Measurements from ENCODE around the gene IP6K3.

IP6K3 gene

GRCh38 chr6:33733709-33734007 lies 13.0 kb downstream of the IP6K3 start:
- H3K4me3 ChIP-seq (ENCODE audit: low read depth, low read length), result no peak overlapping the region
- no peak for DNase-seq (ENCODE audit: low read depth)
- TF ChIP-seq POLR2A (IDR thresholded peaks at IDR 0.05; ENCODE audit: extremely low read depth, insufficient read length) (no peak), MYC (IDR thresholded peaks at IDR 0.05; ENCODE audit: low read depth, low read length) (no peak), MAX (IDR thresholded peaks at IDR 0.05; ENCODE audit: low read depth, low read length) (no peak), CTCF (IDR thresholded peaks at IDR 0.05; ENCODE audit: low read depth, low read length) (no peak)

GRCh38 chr6:33732817-33733708 lies 13.6 kb downstream of the IP6K3 start:
- H3K4me3 ChIP-seq (ENCODE audit: low read depth, low read length), result no peak overlapping the region
- TF ChIP-seq MYC (IDR thresholded peaks at IDR 0.05; ENCODE audit: low read depth, low read length) (no peak), MAX (IDR thresholded peaks at IDR 0.05; ENCODE audit: low read depth, low read length) (no peak), CTCF (IDR thresholded peaks at IDR 0.05; ENCODE audit: low read depth, low read length) (no peak), POLR2A (IDR thresholded peaks at IDR 0.05; ENCODE audit: extremely low read depth, insufficient read length) (no peak)
- DNase-seq (ENCODE audit: low read depth), result no peak

- no peak for TF ChIP-seq POLR2A (IDR thresholded peaks at IDR 0.05; ENCODE audit: extremely low read depth, insufficient read length)
- no peak for TF ChIP-seq MYC (IDR thresholded peaks at IDR 0.05; ENCODE audit: low read depth, low read length)
- no peak for TF ChIP-seq CTCF (IDR thresholded peaks at IDR 0.05; ENCODE audit: low read depth, low read length)
- TF ChIP-seq MAX (IDR thresholded peaks at IDR 0.05; ENCODE audit: low read depth, low read length), result no peak
- H3K4me3 ChIP-seq (ENCODE audit: low read depth, low read length), result no peak overlapping the region
- DNase-seq (ENCODE audit: low read depth), result no peak
These were observed 14.3 kb downstream of the IP6K3 start for GRCh38 chr6:33732385-33732784.

- TF ChIP-seq POLR2A (IDR thresholded peaks at IDR 0.05; ENCODE audit: extremely low read depth, insufficient read length), result no peak
- TF ChIP-seq CTCF (IDR thresholded peaks at IDR 0.05; ENCODE audit: low read depth, low read length), result no peak
- TF ChIP-seq MAX (IDR thresholded peaks at IDR 0.05; ENCODE audit: low read depth, low read length), result no peak
- TF ChIP-seq MYC (IDR thresholded peaks at IDR 0.05; ENCODE audit: low read depth, low read length), result no peak
- no peak overlapping the region for H3K4me3 ChIP-seq (ENCODE audit: low read depth, low read length)
- DNase-seq (ENCODE audit: low read depth), result no peak
These were observed 14.9 kb downstream of the IP6K3 start for GRCh38 chr6:33731751-33732282.

- TF ChIP-seq CTCF (IDR thresholded peaks at IDR 0.05; ENCODE audit: low read depth, low read length), result no peak
- no peak for DNase-seq (ENCODE audit: low read depth)
- H3K4me3 ChIP-seq (ENCODE audit: low read depth, low read length), result no peak overlapping the region
These were observed 15.7 kb downstream of the IP6K3 start for GRCh38 chr6:33731035-33731434.
